ENCODE measurements around the gene METTL23. TPM values are rescaled to one million over a fixed set of nuclear protein-coding genes. Genes with fewer than 3 reads are reported as not detected.
"Not testable (repeated sequence)": the region's sequence is repeated elsewhere in the genome, so short reads cannot be mapped to it uniquely, and the experiment has no call there.

The METTL23 gene
- total and polyA plus RNA-seq, 3 experiments from 2014 or later = 43.6 to 152 (median 44.6) TPM

DNA sequence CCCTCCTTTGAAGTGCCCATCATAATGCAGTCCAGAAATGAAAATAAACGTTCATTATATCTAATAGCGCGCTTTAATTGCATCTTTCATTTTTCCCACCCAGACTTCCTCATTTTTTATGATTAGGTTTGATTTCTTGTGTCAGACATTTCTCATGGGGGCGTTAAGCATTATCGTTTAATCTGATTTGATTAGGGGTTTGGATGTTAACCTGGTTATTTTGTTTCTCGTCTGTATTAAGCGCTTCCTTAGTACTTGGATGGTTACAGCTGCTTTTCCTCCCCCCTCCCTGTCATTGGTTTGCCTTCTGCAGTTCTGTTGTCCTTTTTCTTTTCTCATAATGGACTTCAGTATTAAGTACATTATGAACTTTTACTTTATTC, 11.8 kb downstream of the METTL23 start:
- no peaks in the 10 kb centered on the region for H3K9me3 Mint-ChIP-seq
- Histone ChIP-seq H3K4me3 (ENCODE audit: low read length) (peak overlapping the region; percentile 72), H3K27ac (ENCODE audit: low read depth, low read length) (peak overlapping the region; percentile 95), H3K4me1 (ENCODE audit: insufficient read depth, low read length) (peaks cover 48% of the 10 kb centered on the region), H3K9me3 (ENCODE audit: low read length) (no peaks in the 10 kb centered on the region), H3K36me3 (ENCODE audit: insufficient read depth, low read length) (peaks cover 34% of the 10 kb centered on the region), H3K27me3 (ENCODE audit: insufficient read depth, low read length, poor library complexity, severe bottlenecking) (no peaks in the 10 kb centered on the region)
- H3K27ac Mint-ChIP-seq = peak overlapping the region; percentile 99 to 100 (median 99)
- ChIA-PET POLR2A (interaction anchor here (0.5 to 5.5 kb wide), 6 partner anchors 11 to 758 kb away, joined by 3 to 112 read pairs (median 18); partner anchors contain the start of genes JMJD6 and METTL23), CTCF (interaction anchor here (0.8 to 1.6 kb wide), 4 partner anchors 10 to 130 kb away, joined by 3 to 5 read pairs (median 4); partner anchors contain the start of genes METTL23 and MGAT5B)
- H3K27me3 Mint-ChIP-seq = no peaks in the 10 kb centered on the region
- peaks cover 19 to 69% (median 31%) of the 10 kb centered on the region in 3 donors for H3K36me3 Mint-ChIP-seq
- no peak for DNase-seq
- H3K4me3 Mint-ChIP-seq = peak overlapping the region; percentile 85 to 97 (median 95)
- H3K4me1 Mint-ChIP-seq = peaks cover 46 to 64% (median 60%) of the 10 kb centered on the region in 3 donors

DNA sequence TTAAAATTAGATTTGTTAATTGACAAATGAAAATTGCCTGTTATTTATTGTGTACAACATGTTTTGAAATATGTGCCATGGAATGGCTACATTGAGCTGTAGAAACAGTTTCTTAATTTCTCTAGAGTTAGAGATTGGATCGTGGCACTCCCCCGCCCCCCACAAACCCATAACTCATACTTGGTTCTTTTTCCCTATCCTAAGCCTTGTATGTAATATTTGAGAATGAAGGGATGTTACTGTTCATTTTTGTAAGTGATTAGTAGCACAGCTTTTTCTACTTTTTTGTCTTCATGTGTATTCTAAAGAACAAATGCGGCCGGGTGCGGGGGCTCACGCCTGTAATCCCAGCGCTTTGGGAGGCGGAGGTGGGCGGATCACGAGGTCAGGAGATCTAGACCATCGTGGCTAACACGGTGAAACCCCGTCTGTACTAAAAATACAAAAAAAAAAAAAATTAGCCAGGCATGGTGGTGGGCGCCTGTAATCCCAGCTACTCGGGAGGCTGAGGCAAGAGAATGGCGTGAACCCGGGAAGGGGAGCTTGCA, 13.0 kb downstream of the METTL23 start:
- Mint-ChIP-seq H3K27ac (peak overlapping the region in 3 of 8 donors; percentile 55 to 100 (median 72)), H3K36me3 (peaks cover 12 to 68% (median 25%) of the 10 kb centered on the region in 3 donors), H3K4me1 (peaks cover 34 to 52% (median 49%) of the 10 kb centered on the region in 3 donors), H3K4me3 (peak overlapping the region in 4 of 7 donors; percentile 7 to 68 (median 15))
- ChIA-PET POLR2A (interaction anchor here (0.7 to 1.0 kb wide), 2 partner anchors 13 to 260 kb away, joined by 3 to 4 read pairs; no protein-coding TSS in a partner anchor), CTCF (interaction anchor here (0.8 to 1.7 kb wide), 4 partner anchors 12 to 128 kb away, joined by 3 to 5 read pairs (median 4); partner anchors contain the start of gene MGAT5B)
- DNase-seq; H3K9me3 Mint-ChIP-seq; H3K27me3 ChIP-seq (ENCODE audit: insufficient read depth, low read length, poor library complexity, severe bottlenecking); H3K27ac ChIP-seq (ENCODE audit: low read depth, low read length); H3K27me3 Mint-ChIP-seq; H3K4me3 ChIP-seq (ENCODE audit: low read length); H3K9me3 ChIP-seq (ENCODE audit: low read length): not testable (repeated sequence)
- H3K36me3 ChIP-seq (ENCODE audit: insufficient read depth, low read length) = peaks cover 27% of the 10 kb centered on the region
- H3K4me1 ChIP-seq (ENCODE audit: insufficient read depth, low read length) = peaks cover 36% of the 10 kb centered on the region

DNA sequence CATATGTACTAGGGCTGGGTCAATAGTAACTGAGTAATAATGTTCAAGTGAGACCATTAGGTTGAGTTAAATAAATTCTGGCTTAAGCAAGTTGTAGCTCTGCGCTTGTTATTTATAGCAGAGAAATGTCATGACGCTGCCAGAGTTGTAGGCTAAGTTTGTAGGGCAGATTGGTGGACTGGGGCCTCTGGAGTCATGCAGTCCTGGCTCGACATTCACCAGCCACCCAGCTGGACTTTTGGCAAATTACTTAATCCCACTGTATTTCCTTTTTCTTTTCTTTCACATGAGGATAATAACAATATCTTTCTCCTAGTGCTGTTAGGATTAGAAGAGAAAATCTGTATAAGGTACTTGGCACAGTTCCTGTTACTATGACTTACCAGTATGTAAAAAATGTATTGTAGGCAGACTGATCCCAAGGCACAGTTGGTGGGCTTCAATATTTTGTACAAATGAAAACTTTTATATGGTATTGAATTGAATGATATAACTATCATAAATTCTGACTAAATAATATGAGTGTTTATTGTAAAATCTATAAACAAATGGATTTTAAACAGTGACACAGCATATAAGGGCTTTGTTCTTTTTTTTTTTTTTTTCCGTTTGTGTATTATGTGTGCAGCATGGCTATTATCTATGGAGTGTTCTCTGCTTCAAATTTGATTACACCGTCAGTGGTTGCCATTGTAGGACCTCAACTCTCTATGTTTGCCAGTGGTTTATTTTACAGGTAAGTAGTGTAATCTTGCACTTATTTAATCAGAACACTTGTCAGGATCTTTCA, 13.9 kb downstream of the METTL23 start:
- peaks cover 27% of the 10 kb centered on the region for H3K4me1 ChIP-seq (ENCODE audit: insufficient read depth, low read length)
- no peaks in the 10 kb centered on the region for H3K9me3 ChIP-seq (ENCODE audit: low read length)
- Mint-ChIP-seq H3K36me3 (peaks cover 6 to 68% (median 23%) of the 10 kb centered on the region in 3 donors), H3K4me3 (peak overlapping the region in 1 of 7 donors; percentile 45), H3K4me1 (peaks cover 26 to 50% (median 48%) of the 10 kb centered on the region in 3 donors), H3K27me3 (no peaks in the 10 kb centered on the region), H3K9me3 (no peaks in the 10 kb centered on the region), H3K27ac (peak overlapping the region in 2 of 8 donors; percentile 42 to 100)
- CTCF ChIA-PET = interaction anchor here (1.4 to 1.7 kb wide), 2 partner anchors 13 to 32 kb away, joined by 3 to 5 read pairs; no protein-coding TSS in a partner anchor
- DNase-seq = no peak
- H3K27me3 ChIP-seq (ENCODE audit: insufficient read depth, low read length, poor library complexity, severe bottlenecking) = no peaks in the 10 kb centered on the region
- H3K36me3 ChIP-seq (ENCODE audit: insufficient read depth, low read length) = peaks cover 28% of the 10 kb centered on the region
- no peak overlapping the region for H3K27ac ChIP-seq (ENCODE audit: low read depth, low read length)
- H3K4me3 ChIP-seq (ENCODE audit: low read length) = no peak overlapping the region
- POLR2A ChIA-PET = interaction anchor here (1.0 kb wide), 1 partner anchor 12 kb away, joined by 3 read pairs; no protein-coding TSS in a partner anchor

DNA sequence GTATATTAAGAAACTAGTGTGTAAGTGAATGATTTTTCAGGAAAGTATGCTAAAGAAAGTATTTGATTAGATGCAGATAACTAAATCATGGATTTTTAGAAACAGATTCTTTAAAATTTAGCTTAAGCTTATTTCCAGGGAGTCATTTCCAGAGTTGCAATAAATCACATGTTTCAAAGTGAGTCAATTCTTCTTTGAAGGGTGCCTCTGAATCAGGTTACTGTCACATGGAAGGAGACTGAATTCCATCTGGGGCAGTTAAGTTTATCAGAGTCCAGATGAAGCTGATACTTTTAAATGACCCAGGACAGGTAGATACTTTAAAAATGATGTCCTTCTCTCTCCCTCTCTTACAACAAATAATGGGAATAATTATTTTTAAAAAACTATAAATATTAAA, 16.3 kb downstream of the METTL23 start:
- Mint-ChIP-seq H3K4me3 (no peak overlapping the region), H3K27me3 (no peaks in the 10 kb centered on the region), H3K27ac (no peak overlapping the region), H3K9me3 (no peaks in the 10 kb centered on the region), H3K36me3 (peaks cover 0 to 68% (median 21%) of the 10 kb centered on the region in 3 donors), H3K4me1 (peaks cover 20 to 55% (median 43%) of the 10 kb centered on the region in 3 donors)
- Histone ChIP-seq H3K36me3 (ENCODE audit: insufficient read depth, low read length) (peaks cover 26% of the 10 kb centered on the region), H3K27me3 (ENCODE audit: insufficient read depth, low read length, poor library complexity, severe bottlenecking) (no peaks in the 10 kb centered on the region), H3K4me1 (ENCODE audit: insufficient read depth, low read length) (peaks cover 22% of the 10 kb centered on the region), H3K27ac (ENCODE audit: low read depth, low read length) (no peak overlapping the region), H3K9me3 (ENCODE audit: low read length) (no peaks in the 10 kb centered on the region), H3K4me3 (ENCODE audit: low read length) (no peak overlapping the region)
- ChIA-PET CTCF (interaction anchor here (0.8 to 1.0 kb wide), 2 partner anchors 10 to 16 kb away, joined by 3 read pairs; no protein-coding TSS in a partner anchor), POLR2A (interaction anchor here (0.5 to 0.6 kb wide), 2 partner anchors 25 to 39 kb away, joined by 3 to 4 read pairs; no protein-coding TSS in a partner anchor)
- no peak for DNase-seq

DNA sequence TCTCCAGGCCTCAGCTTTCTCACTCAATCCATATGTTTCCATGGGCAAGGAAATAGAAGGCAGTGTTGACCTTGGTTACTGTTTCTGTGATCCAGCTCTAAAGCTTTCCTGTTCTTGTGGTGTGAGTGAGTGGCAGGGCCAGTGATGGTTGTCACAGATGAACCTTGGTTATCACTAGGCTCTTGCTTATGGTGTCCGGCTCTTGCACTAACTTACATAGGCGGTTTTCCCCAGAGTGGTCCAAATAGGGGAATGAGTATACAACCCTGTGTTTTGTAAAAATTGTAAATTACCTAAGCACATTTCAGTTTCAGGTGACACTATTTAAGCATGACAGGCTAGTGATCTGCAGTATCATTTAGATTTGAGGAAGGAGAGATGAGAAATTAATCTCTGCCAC, 18.1 kb downstream of the METTL23 start:
- Histone ChIP-seq H3K4me3 (ENCODE audit: low read length) (no peak overlapping the region), H3K27me3 (ENCODE audit: insufficient read depth, low read length, poor library complexity, severe bottlenecking) (no peaks in the 10 kb centered on the region), H3K27ac (ENCODE audit: low read depth, low read length) (no peak overlapping the region), H3K9me3 (ENCODE audit: low read length) (no peaks in the 10 kb centered on the region), H3K36me3 (ENCODE audit: insufficient read depth, low read length) (peaks cover 26% of the 10 kb centered on the region), H3K4me1 (ENCODE audit: insufficient read depth, low read length) (peaks cover 6% of the 10 kb centered on the region)
- Mint-ChIP-seq H3K4me3 (no peak overlapping the region), H3K4me1 (peaks cover 7 to 38% (median 25%) of the 10 kb centered on the region in 3 donors), H3K36me3 (peaks cover 0 to 70% (median 21%) of the 10 kb centered on the region in 3 donors), H3K27ac (peak overlapping the region in 1 of 8 donors; percentile 22), H3K27me3 (no peaks in the 10 kb centered on the region), H3K9me3 (no peaks in the 10 kb centered on the region)
- POLR2A ChIA-PET = no interaction called here
- CTCF ChIA-PET = no interaction called here
- no peak for DNase-seq

DNA sequence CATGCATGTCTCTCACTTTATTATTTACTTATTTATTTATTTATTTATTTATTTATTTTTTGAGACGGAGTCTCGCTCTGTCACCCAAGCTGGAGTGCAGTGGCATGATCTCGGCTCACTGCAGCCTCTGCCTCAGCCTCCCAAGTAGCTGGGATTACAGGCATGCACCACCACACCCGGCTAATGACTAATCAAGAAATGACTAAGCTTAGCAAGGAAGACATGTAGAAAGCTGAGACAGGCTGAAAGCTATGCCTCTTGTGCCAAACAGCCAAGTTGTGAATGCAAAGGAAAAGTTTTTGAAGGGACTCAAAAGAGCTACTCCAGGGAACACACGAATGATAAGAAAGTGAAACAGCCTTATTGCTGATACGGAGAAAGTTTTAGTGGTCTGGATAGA, 19.1 kb downstream of the METTL23 start:
- H3K36me3 ChIP-seq (ENCODE audit: insufficient read depth, low read length) = peaks cover 26% of the 10 kb centered on the region
- H3K27me3 Mint-ChIP-seq; H3K9me3 ChIP-seq (ENCODE audit: low read length); H3K9me3 Mint-ChIP-seq; DNase-seq; H3K4me1 ChIP-seq (ENCODE audit: insufficient read depth, low read length); H3K27ac ChIP-seq (ENCODE audit: low read depth, low read length); H3K4me3 ChIP-seq (ENCODE audit: low read length); CTCF ChIA-PET; POLR2A ChIA-PET; H3K4me3 Mint-ChIP-seq; H3K27me3 ChIP-seq (ENCODE audit: insufficient read depth, low read length, poor library complexity, severe bottlenecking); H3K27ac Mint-ChIP-seq: not testable (repeated sequence)
- Mint-ChIP-seq H3K36me3 (peaks cover 0 to 69% (median 23%) of the 10 kb centered on the region in 3 donors), H3K4me1 (peaks cover 6 to 34% (median 16%) of the 10 kb centered on the region in 3 donors)

DNA sequence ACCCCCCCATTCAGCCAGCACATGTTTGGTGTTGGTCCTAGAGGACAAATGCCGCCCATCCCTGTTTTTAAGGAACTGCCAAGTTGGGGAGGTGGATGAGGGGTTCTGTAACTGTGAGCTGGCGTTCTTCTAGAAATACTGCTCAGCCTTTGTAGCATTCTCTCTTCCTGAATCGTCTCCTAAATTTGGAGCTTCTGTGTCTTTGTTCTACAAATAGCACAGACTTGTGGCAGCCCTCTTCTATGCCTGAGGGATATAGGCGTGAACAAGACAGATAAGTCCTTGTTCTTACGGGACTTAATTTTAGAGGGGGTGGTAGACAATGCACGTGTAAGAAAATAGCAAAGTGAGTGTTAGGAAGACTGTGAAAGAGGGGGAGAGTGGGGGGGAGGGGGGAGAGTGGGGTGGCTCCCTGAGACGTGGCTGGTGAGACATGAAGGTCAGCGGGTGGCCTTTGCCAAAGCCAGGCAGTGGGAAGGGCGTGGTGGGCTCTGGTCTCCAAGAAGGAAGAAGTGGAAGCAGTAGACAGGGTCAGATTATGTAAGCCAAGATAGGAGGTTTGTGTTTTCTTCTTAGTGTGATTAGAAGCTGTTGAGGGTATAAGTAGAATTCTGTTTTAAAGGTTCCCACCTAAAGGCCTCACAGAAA, 21.2 kb downstream of the METTL23 start:
- peak overlapping the region in 2 of 8 donors; percentile 23 to 30 for H3K27ac Mint-ChIP-seq
- H3K27ac ChIP-seq (ENCODE audit: low read depth, low read length) = no peak overlapping the region
- no peak for DNase-seq
- peaks cover 19% of the 10 kb centered on the region for H3K36me3 ChIP-seq (ENCODE audit: insufficient read depth, low read length)
- H3K36me3 Mint-ChIP-seq = peaks cover 0 to 57% (median 17%) of the 10 kb centered on the region in 3 donors
- H3K9me3 Mint-ChIP-seq = no peaks in the 10 kb centered on the region
- peaks cover 13% of the 10 kb centered on the region for H3K4me1 ChIP-seq (ENCODE audit: insufficient read depth, low read length)
- H3K9me3 ChIP-seq (ENCODE audit: low read length) = no peaks in the 10 kb centered on the region
- CTCF ChIA-PET = no interaction called here
- POLR2A ChIA-PET = no interaction called here
- no peak overlapping the region for H3K4me3 Mint-ChIP-seq
- no peak overlapping the region for H3K4me3 ChIP-seq (ENCODE audit: low read length)
- H3K27me3 ChIP-seq (ENCODE audit: insufficient read depth, low read length, poor library complexity, severe bottlenecking) = no peaks in the 10 kb centered on the region
- peaks cover 14 to 40% (median 19%) of the 10 kb centered on the region in 3 donors for H3K4me1 Mint-ChIP-seq
- H3K27me3 Mint-ChIP-seq = no peaks in the 10 kb centered on the region

Measured in CD8-positive, alpha-beta memory T cell (primary cell).